ENCODE data around the gene LSM4.
A peak's percentile ranks its signal among the peaks of the same experiment; 100 is the strongest.

Gene LSM4

DNA sequence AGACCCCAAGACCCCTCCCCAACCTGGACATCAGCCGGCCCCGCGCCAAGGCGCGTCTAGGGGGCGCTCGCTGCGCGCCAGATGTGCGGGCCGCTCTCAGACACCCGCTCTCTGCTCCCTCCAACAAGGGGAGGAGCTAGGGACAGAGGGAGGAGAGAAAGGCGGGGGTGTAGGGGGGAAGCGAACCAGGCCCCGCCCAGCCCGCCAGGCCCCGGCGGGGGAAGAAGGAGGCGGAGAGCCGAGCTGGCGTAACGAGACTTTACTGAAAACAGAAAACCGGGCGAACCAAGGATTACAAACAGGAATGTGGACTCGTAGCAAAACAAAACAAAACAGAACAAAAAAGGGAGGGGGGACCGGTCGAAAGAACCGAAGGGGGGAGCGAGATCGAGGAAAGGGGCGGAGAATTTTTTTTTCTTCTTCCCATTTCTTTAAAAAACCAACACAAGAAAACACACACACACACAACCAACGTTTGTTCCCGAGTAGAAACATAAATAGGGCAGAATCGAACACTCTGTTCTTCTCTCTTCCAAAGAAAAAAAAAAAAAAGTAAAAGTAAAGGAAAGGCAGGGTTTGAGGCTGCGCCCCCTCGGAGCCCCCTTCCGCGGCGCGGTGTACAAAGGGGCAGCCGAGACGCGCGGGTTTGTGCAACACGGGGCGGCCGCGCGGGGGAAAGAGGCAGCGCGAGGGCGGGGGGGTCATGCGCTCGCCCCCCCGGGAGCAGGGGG, 43.2 kb downstream of the LSM4 start (continued):
- TF ChIP-seq ZBTB7A (tag by site-specific recombination; IDR thresholded peaks at IDR 0.05; ENCODE audit: low read depth) (no peak; the same call in 1 of the 2 replicates), KLF7 (tag by site-specific recombination; IDR thresholded peaks at IDR 0.05; ENCODE audit: borderline replicate concordance) (peak; percentile 16; the same call in 1 of the 2 replicates), YY1 (tag by site-specific recombination; IDR thresholded peaks at IDR 0.05) (no peak), ZNF514 (tag by site-specific recombination; IDR thresholded peaks at IDR 0.05) (no peak), ZFP41 (tag by site-specific recombination; IDR thresholded peaks at IDR 0.05; ENCODE audit: borderline replicate concordance) (no peak), ZNF112 (tag by site-specific recombination; IDR thresholded peaks at IDR 0.05) (no peak), ZNF132 (tag by site-specific recombination; IDR thresholded peaks at IDR 0.05; ENCODE audit: borderline replicate concordance) (no peak), WT1 (tag by site-specific recombination; IDR thresholded peaks at IDR 0.05) (0 out of 2 replicates have a peak, but pooled peaks have one; percentile 35), ZBTB8A (tag by site-specific recombination; IDR thresholded peaks at IDR 0.05) (peak; percentile 73), ZNF600 (tag by site-specific recombination; IDR thresholded peaks at IDR 0.05) (peak; percentile 97), ZNF391 (tag by site-specific recombination; IDR thresholded peaks at IDR 0.05; ENCODE audit: borderline replicate concordance, low read depth) (no peak; the same call in 1 of the 2 replicates), ZNF223 (tag by site-specific recombination; IDR thresholded peaks at IDR 0.05) (no peak), ZNF549 (tag by site-specific recombination; IDR thresholded peaks at IDR 0.05) (no peak), GFI1B (tag by site-specific recombination; IDR thresholded peaks at IDR 0.05) (no peak), ZEB2 (tag by site-specific recombination; IDR thresholded peaks at IDR 0.05) (peak; percentile 97), GLIS2 (tag by site-specific recombination; IDR thresholded peaks at IDR 0.05) (no peak; the same call in 1 of the 2 replicates), ZXDB (tag by site-specific recombination; IDR thresholded peaks at IDR 0.05) (peak; percentile 68), OSR2 (tag by site-specific recombination; IDR thresholded peaks at IDR 0.05) (no peak), ZNF664 (tag by site-specific recombination; IDR thresholded peaks at IDR 0.05) (no peak), ZNF2 (tag by site-specific recombination; IDR thresholded peaks at IDR 0.05) (peak; percentile 64; the same call in 1 of the 2 replicates), HOXC10 (CRISPR knock-in tag; IDR thresholded peaks at IDR 0.05) (no peak), KLF1 (tag by site-specific recombination; IDR thresholded peaks at IDR 0.05) (peak; percentile 57; the same call in 1 of the 2 replicates), ZFP69B (tag by site-specific recombination; IDR thresholded peaks at IDR 0.05) (0 out of 2 replicates have a peak, but pooled peaks have one; percentile 34), TCF7L2 (IDR thresholded peaks at IDR 0.05; ENCODE audit: borderline replicate concordance, low read depth, low read length) (no peak), GLIS1 (tag by site-specific recombination; IDR thresholded peaks at IDR 0.05) (peak; percentile 3; the same call in 1 of the 2 replicates), CTCF (tag by site-specific recombination; IDR thresholded peaks at IDR 0.05) (peak; percentile 92), ZNF560 (tag by site-specific recombination; IDR thresholded peaks at IDR 0.05; ENCODE audit: borderline replicate concordance) (no peak), ZNF426 (tag by site-specific recombination; IDR thresholded peaks at IDR 0.05) (no peak), ZNF175 (tag by site-specific recombination; IDR thresholded peaks at IDR 0.05) (no peak), ZNF510 (tag by site-specific recombination; IDR thresholded peaks at IDR 0.05; ENCODE audit: insufficient replicate concordance) (no peak), ZNF624 (tag by site-specific recombination; IDR thresholded peaks at IDR 0.05) (no peak), SP2 (tag by site-specific recombination; IDR thresholded peaks at IDR 0.05) (peak; percentile 88)
- TF ChIP-seq, protein P1, sequence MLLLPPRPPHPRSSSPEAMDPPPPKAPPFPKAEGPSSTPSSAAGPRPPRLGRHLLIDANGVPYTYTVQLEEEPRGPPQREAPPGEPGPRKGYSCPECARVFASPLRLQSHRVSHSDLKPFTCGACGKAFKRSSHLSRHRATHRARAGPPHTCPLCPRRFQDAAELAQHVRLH (tag by site-specific recombination; IDR thresholded peaks at IDR 0.05) = no peak
- TF ChIP-seq, protein P2, sequence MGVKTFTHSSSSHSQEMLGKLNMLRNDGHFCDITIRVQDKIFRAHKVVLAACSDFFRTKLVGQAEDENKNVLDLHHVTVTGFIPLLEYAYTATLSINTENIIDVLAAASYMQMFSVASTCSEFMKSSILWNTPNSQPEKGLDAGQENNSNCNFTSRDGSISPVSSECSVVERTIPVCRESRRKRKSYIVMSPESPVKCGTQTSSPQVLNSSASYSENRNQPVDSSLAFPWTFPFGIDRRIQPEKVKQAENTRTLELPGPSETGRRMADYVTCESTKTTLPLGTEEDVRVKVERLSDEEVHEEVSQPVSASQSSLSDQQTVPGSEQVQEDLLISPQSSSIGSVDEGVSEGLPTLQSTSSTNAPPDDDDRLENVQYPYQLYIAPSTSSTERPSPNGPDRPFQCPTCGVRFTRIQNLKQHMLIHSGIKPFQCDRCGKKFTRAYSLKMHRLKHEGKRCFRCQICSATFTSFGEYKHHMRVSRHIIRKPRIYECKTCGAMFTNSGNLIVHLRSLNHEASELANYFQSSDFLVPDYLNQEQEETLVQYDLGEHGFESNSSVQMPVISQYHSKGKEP (tag by site-specific recombination; IDR thresholded peaks at IDR 0.05) = no peak
- TF ChIP-seq, protein P3, sequence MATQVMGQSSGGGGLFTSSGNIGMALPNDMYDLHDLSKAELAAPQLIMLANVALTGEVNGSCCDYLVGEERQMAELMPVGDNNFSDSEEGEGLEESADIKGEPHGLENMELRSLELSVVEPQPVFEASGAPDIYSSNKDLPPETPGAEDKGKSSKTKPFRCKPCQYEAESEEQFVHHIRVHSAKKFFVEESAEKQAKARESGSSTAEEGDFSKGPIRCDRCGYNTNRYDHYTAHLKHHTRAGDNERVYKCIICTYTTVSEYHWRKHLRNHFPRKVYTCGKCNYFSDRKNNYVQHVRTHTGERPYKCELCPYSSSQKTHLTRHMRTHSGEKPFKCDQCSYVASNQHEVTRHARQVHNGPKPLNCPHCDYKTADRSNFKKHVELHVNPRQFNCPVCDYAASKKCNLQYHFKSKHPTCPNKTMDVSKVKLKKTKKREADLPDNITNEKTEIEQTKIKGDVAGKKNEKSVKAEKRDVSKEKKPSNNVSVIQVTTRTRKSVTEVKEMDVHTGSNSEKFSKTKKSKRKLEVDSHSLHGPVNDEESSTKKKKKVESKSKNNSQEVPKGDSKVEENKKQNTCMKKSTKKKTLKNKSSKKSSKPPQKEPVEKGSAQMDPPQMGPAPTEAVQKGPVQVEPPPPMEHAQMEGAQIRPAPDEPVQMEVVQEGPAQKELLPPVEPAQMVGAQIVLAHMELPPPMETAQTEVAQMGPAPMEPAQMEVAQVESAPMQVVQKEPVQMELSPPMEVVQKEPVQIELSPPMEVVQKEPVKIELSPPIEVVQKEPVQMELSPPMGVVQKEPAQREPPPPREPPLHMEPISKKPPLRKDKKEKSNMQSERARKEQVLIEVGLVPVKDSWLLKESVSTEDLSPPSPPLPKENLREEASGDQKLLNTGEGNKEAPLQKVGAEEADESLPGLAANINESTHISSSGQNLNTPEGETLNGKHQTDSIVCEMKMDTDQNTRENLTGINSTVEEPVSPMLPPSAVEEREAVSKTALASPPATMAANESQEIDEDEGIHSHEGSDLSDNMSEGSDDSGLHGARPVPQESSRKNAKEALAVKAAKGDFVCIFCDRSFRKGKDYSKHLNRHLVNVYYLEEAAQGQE (tag by site-specific recombination; IDR thresholded peaks at IDR 0.05) = 0 out of 2 replicates have a peak, but pooled peaks have one; percentile 10
